ENCODE results near the gene MAGI1. TPM values are rescaled to one million over a fixed set of nuclear protein-coding genes. Genes with fewer than 3 reads are reported as not detected.

The MAGI1 gene
- polyA plus RNA-seq, 6 donors from 2014 or later: 0.08 TPM; not detected in 5

- ATAC-seq (ENCODE audit: low read depth in 2 of 2) (no peak), DNase-seq (no peak)
- no peak overlapping the region for H3K4me3 Mint-ChIP-seq
- H3K4me1 Mint-ChIP-seq: no peaks in the 10 kb centered on the region
- H3K27me3 Mint-ChIP-seq: no peaks in the 10 kb centered on the region
- no peaks in the 10 kb centered on the region for H3K36me3 Mint-ChIP-seq
- H3K9me3 Mint-ChIP-seq: peaks cover 0 to 5% (median 0%) of the 10 kb centered on the region in 7 donors
- no peak overlapping the region for H3K27ac Mint-ChIP-seq
Measured at GRCh38 chr3:65444447-65444815, 594.3 kb downstream of the MAGI1 start.

GRCh38 chr3:65443739-65444446, 594.8 kb downstream of the MAGI1 start:
- H3K36me3 Mint-ChIP-seq: no peaks in the 10 kb centered on the region
- peaks cover 0 to 5% (median 0%) of the 10 kb centered on the region in 7 donors for H3K9me3 Mint-ChIP-seq
- no peak overlapping the region for H3K4me3 Mint-ChIP-seq
- no peak for ATAC-seq (ENCODE audit: low read depth in 2 of 2)
- H3K4me1 Mint-ChIP-seq: no peaks in the 10 kb centered on the region
- DNase-seq: no peak
- no peaks in the 10 kb centered on the region for H3K27me3 Mint-ChIP-seq
- H3K27ac Mint-ChIP-seq: no peak overlapping the region

GRCh38 chr3:65439641-65440284, 599.0 kb downstream of the MAGI1 start:
- no peak overlapping the region for H3K4me3 Mint-ChIP-seq
- no peaks in the 10 kb centered on the region for H3K36me3 Mint-ChIP-seq
- ATAC-seq (ENCODE audit: low read depth in 2 of 2) (no peak), DNase-seq (no peak)
- H3K27me3 Mint-ChIP-seq: no peaks in the 10 kb centered on the region
- H3K9me3 Mint-ChIP-seq: peaks cover 0 to 4% (median 0%) of the 10 kb centered on the region in 7 donors
- no peak overlapping the region for H3K27ac Mint-ChIP-seq
- no peaks in the 10 kb centered on the region for H3K4me1 Mint-ChIP-seq

GRCh38 chr3:65438612-65439011, 600.1 kb downstream of the MAGI1 start:
- H3K27ac Mint-ChIP-seq: no peak overlapping the region
- DNase-seq (no peak), ATAC-seq (ENCODE audit: low read depth in 2 of 2) (no peak)
- H3K36me3 Mint-ChIP-seq: no peaks in the 10 kb centered on the region
- H3K4me1 Mint-ChIP-seq: no peaks in the 10 kb centered on the region
- H3K4me3 Mint-ChIP-seq: no peak overlapping the region
- peaks cover 0 to 4% (median 0%) of the 10 kb centered on the region in 7 donors for H3K9me3 Mint-ChIP-seq
- no peaks in the 10 kb centered on the region for H3K27me3 Mint-ChIP-seq

GRCh38 chr3:65438096-65438495, 600.6 kb downstream of the MAGI1 start:
- Mint-ChIP-seq H3K36me3 (no peaks in the 10 kb centered on the region), H3K4me3 (no peak overlapping the region), H3K27me3 (no peaks in the 10 kb centered on the region), H3K9me3 (peaks cover 0 to 4% (median 0%) of the 10 kb centered on the region in 7 donors), H3K27ac (no peak overlapping the region), H3K4me1 (no peaks in the 10 kb centered on the region)
- ATAC-seq (ENCODE audit: low read depth in 2 of 2): no peak
- DNase-seq: no peak

- Mint-ChIP-seq H3K4me3 (no peak overlapping the region), H3K36me3 (no peaks in the 10 kb centered on the region), H3K27ac (no peak overlapping the region), H3K9me3 (peaks cover 0 to 4% (median 0%) of the 10 kb centered on the region in 7 donors), H3K27me3 (no peaks in the 10 kb centered on the region), H3K4me1 (no peaks in the 10 kb centered on the region)
- ATAC-seq (ENCODE audit: low read depth in 2 of 2) (no peak), DNase-seq (no peak)
Measured at GRCh38 chr3:65436580-65436979, 602.1 kb downstream of the MAGI1 start.

GRCh38 chr3:65433480-65433879, 605.2 kb downstream of the MAGI1 start:
- Mint-ChIP-seq H3K27ac (no peak overlapping the region), H3K27me3 (no peaks in the 10 kb centered on the region), H3K4me3 (no peak overlapping the region), H3K9me3 (peaks cover 0 to 4% (median 0%) of the 10 kb centered on the region in 7 donors), H3K4me1 (no peaks in the 10 kb centered on the region), H3K36me3 (no peaks in the 10 kb centered on the region)
- DNase-seq (no peak), ATAC-seq (ENCODE audit: low read depth in 2 of 2) (no peak)

- DNase-seq (no peak), ATAC-seq (ENCODE audit: low read depth in 2 of 2) (no peak)
- H3K27ac Mint-ChIP-seq: no peak overlapping the region
- no peaks in the 10 kb centered on the region for H3K27me3 Mint-ChIP-seq
- peaks cover 0 to 4% (median 0%) of the 10 kb centered on the region in 7 donors for H3K9me3 Mint-ChIP-seq
- no peaks in the 10 kb centered on the region for H3K36me3 Mint-ChIP-seq
- no peaks in the 10 kb centered on the region for H3K4me1 Mint-ChIP-seq
- H3K4me3 Mint-ChIP-seq: no peak overlapping the region
Measured at GRCh38 chr3:65432388-65433003, 606.2 kb downstream of the MAGI1 start.

GRCh38 chr3:65425880-65426279, 612.8 kb downstream of the MAGI1 start:
- DNase-seq (no peak), ATAC-seq (ENCODE audit: low read depth in 2 of 2) (no peak)
- Mint-ChIP-seq H3K27ac (no peak overlapping the region), H3K4me1 (no peaks in the 10 kb centered on the region), H3K4me3 (no peak overlapping the region), H3K36me3 (no peaks in the 10 kb centered on the region), H3K27me3 (no peaks in the 10 kb centered on the region), H3K9me3 (peaks cover 0 to 4% (median 0%) of the 10 kb centered on the region in 7 donors)

GRCh38 chr3:65422154-65422553, 616.6 kb downstream of the MAGI1 start:
- no peak for DNase-seq
- Mint-ChIP-seq H3K4me3 (no peak overlapping the region), H3K36me3 (no peaks in the 10 kb centered on the region), H3K4me1 (no peaks in the 10 kb centered on the region), H3K27me3 (no peaks in the 10 kb centered on the region), H3K9me3 (peaks cover 0 to 5% (median 2%) of the 10 kb centered on the region in 7 donors), H3K27ac (no peak overlapping the region)
- ATAC-seq (ENCODE audit: low read depth in 2 of 2): no peak

GRCh38 chr3:65419233-65419632, 619.5 kb downstream of the MAGI1 start:
- no peak overlapping the region for H3K4me3 Mint-ChIP-seq
- no peak for ATAC-seq (ENCODE audit: low read depth in 2 of 2)
- no peaks in the 10 kb centered on the region for H3K27me3 Mint-ChIP-seq
- H3K9me3 Mint-ChIP-seq: peaks cover 2 to 5% (median 3%) of the 10 kb centered on the region in 7 donors
- H3K36me3 Mint-ChIP-seq: no peaks in the 10 kb centered on the region
- no peak overlapping the region for H3K27ac Mint-ChIP-seq
- H3K4me1 Mint-ChIP-seq: no peaks in the 10 kb centered on the region
- DNase-seq: no peak

GRCh38 chr3:65413891-65414290, 624.8 kb downstream of the MAGI1 start:
- no peak for ATAC-seq (ENCODE audit: low read depth in 2 of 2)
- Mint-ChIP-seq H3K4me3 (no peak overlapping the region), H3K4me1 (no peaks in the 10 kb centered on the region)

GRCh38 chr3:65412588-65412987, 626.1 kb downstream of the MAGI1 start:
- H3K4me3 Mint-ChIP-seq: no peak overlapping the region
- peaks cover 0 to 10% (median 3%) of the 10 kb centered on the region in 7 donors for H3K9me3 Mint-ChIP-seq
- no peak overlapping the region for H3K27ac Mint-ChIP-seq
- no peaks in the 10 kb centered on the region for H3K4me1 Mint-ChIP-seq
- H3K36me3 Mint-ChIP-seq: no peaks in the 10 kb centered on the region
- ATAC-seq (ENCODE audit: low read depth in 2 of 2) (no peak), DNase-seq (no peak)
- H3K27me3 Mint-ChIP-seq: no peaks in the 10 kb centered on the region

More at GRCh38 chr3:65413891-65414290, 624.8 kb downstream of the MAGI1 start:
- H3K36me3 Mint-ChIP-seq: no peaks in the 10 kb centered on the region
- no peaks in the 10 kb centered on the region for H3K27me3 Mint-ChIP-seq
- no peak overlapping the region for H3K27ac Mint-ChIP-seq
- DNase-seq: no peak
- H3K9me3 Mint-ChIP-seq: peaks cover 2 to 10% (median 3%) of the 10 kb centered on the region in 7 donors

- no peak overlapping the region for H3K27ac Mint-ChIP-seq
Measured at GRCh38 chr3:65411367-65411766, 627.4 kb downstream of the MAGI1 start.

More at GRCh38 chr3:65411367-65411766, 627.4 kb downstream of the MAGI1 start:
- Mint-ChIP-seq H3K27me3 (no peaks in the 10 kb centered on the region), H3K36me3 (no peaks in the 10 kb centered on the region), H3K4me3 (no peak overlapping the region), H3K4me1 (no peaks in the 10 kb centered on the region), H3K9me3 (peaks cover 0 to 10% (median 3%) of the 10 kb centered on the region in 7 donors)
- DNase-seq: no peak
- no peak for ATAC-seq (ENCODE audit: low read depth in 2 of 2)
